Epidermal melanocyte (primary cell): ENCODE results near the gene RAPGEF2.

Experiments used
- DNase-seq: peaks from one replicate; pipeline ENCODE4 v3.0.0; 2011; ENCODE audit warnings: low spot score; ENCODE audit not compliant: insufficient read length

Gene RAPGEF2

GRCh38 chr4:159272273-159273140, 169.6 kb downstream of the RAPGEF2 start:
- DNase-seq = no peak

- DNase-seq = no peak
These were observed 170.2 kb downstream of the RAPGEF2 start for GRCh38 chr4:159273141-159273438.

- DNase-seq = no peak
These were observed 171.0 kb downstream of the RAPGEF2 start for GRCh38 chr4:159273841-159274240.

GRCh38 chr4:159278399-159278798, 175.5 kb downstream of the RAPGEF2 start:
- DNase-seq = no peak

GRCh38 chr4:159279084-159279483, 176.2 kb downstream of the RAPGEF2 start:
- no peak for DNase-seq

- no peak for DNase-seq
These were observed 177.7 kb downstream of the RAPGEF2 start for GRCh38 chr4:159280442-159281172.

GRCh38 chr4:159281771-159282170, 178.9 kb downstream of the RAPGEF2 start:
- DNase-seq = no peak

GRCh38 chr4:159282329-159282728, 179.4 kb downstream of the RAPGEF2 start:
- no peak for DNase-seq

- DNase-seq = no peak
These were observed 180.1 kb downstream of the RAPGEF2 start for GRCh38 chr4:159282944-159283343.

GRCh38 chr4:159283696-159284095, 180.8 kb downstream of the RAPGEF2 start:
- no peak for DNase-seq

- DNase-seq = no peak
These were observed 181.2 kb downstream of the RAPGEF2 start for GRCh38 chr4:159284113-159284512.

- DNase-seq = no peak
These were observed 181.9 kb downstream of the RAPGEF2 start for GRCh38 chr4:159284733-159285132.

GRCh38 chr4:159287767-159288166, 184.9 kb downstream of the RAPGEF2 start:
- no peak for DNase-seq

GRCh38 chr4:159289682-159290081, 186.8 kb downstream of the RAPGEF2 start:
- no peak for DNase-seq

GRCh38 chr4:159290321-159291030, 187.6 kb downstream of the RAPGEF2 start:
- DNase-seq = no peak

GRCh38 chr4:159291176-159291575, 188.3 kb downstream of the RAPGEF2 start:
- no peak for DNase-seq

GRCh38 chr4:159292137-159292896, 189.4 kb downstream of the RAPGEF2 start:
- no peak for DNase-seq

- DNase-seq = no peak
These were observed 191.1 kb downstream of the RAPGEF2 start for GRCh38 chr4:159293811-159294515.

GRCh38 chr4:159296061-159296460, 193.2 kb downstream of the RAPGEF2 start:
- DNase-seq = no peak

- no peak for DNase-seq
These were observed 194.2 kb downstream of the RAPGEF2 start for GRCh38 chr4:159297091-159297490.

GRCh38 chr4:159298502-159298901, 195.6 kb downstream of the RAPGEF2 start:
- DNase-seq = no peak
